Stimulated activated naive B cell treated with anti-CD40 and anti-IgM and Interleukin-4, amounts not matched to agents 10 μg/mL and 1 μg/mL and 100 μg/mL, for 72 hours (primary cell): ENCODE results near the gene PHLDA3.
A peak's percentile ranks its signal among the peaks of the same experiment; 100 is the strongest.

Experiments
- ATAC-seq, 2 donors: fragments of 150-1000 bp; cut with Tn5 transposase; replicated peaks; 2 replicates each; pipeline ENCODE4 v1.10.0; 2021; ENCODE audit warnings: moderate library complexity in 1 of 2
- DNase-seq: peaks from one replicate; pipeline ENCODE4 v3.0.0; 2021
- H3K27ac Mint-ChIP-seq: one replicate; pipeline ENCODE4 v1.8.0; 2022; ENCODE audit warnings: mild to moderate bottlenecking, mixed read lengths
- H3K27me3 Mint-ChIP-seq, 2 donors: one replicate each; pipeline ENCODE4 v1.8.0; 2022; ENCODE audit warnings: mixed read lengths in 2 of 2
- H3K36me3 Mint-ChIP-seq, 2 donors: one replicate each; pipeline ENCODE4 v1.8.0; 2022; ENCODE audit warnings: mixed read lengths in 2 of 2, mild to moderate bottlenecking in 1 of 2
- H3K4me1 Mint-ChIP-seq, 2 donors: one replicate each; pipeline ENCODE4 v1.8.0; 2022; ENCODE audit warnings: mixed read lengths in 2 of 2, mild to moderate bottlenecking in 1 of 2
- H3K4me3 Mint-ChIP-seq, 2 donors: one replicate each; pipeline ENCODE4 v1.8.0; 2022; ENCODE audit warnings: mild to moderate bottlenecking in 2 of 2, mixed read lengths in 2 of 2, moderate library complexity in 1 of 2
- H3K9me3 Mint-ChIP-seq, 2 donors: one replicate each; pipeline ENCODE4 v1.8.0; 2022; ENCODE audit warnings: mixed read lengths in 2 of 2, mild to moderate bottlenecking in 1 of 2

PHLDA3 gene

DNA sequence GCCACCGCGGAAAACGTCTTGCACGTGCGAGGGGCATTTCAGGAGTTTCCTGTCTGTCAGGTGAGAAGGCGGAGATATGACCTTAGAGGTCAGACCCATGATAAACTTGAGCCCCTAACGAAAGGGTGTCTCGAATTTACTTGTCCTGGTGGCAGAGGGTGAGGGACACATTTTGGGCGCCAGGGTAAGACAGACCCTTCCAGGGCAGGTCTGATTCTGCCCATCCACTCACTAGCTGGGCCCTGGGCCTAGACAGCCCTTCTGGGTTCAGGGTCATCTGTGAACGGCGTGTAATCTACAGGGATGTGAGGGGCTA lies 38.3 kb upstream of the PHLDA3 start:
- Mint-ChIP-seq H3K27ac (peak overlapping the region; percentile 76), H3K36me3 (peaks cover 9 to 13% of the 10 kb centered on the region in 2 donors), H3K4me3 (peak overlapping the region; percentile 77 to 90), H3K4me1 (peaks cover 26 to 44% of the 10 kb centered on the region in 2 donors), H3K27me3 (no peaks in the 10 kb centered on the region), H3K9me3 (no peaks in the 10 kb centered on the region)
- DNase-seq, result no peak
- peak; percentile 26 for ATAC-seq

DNA sequence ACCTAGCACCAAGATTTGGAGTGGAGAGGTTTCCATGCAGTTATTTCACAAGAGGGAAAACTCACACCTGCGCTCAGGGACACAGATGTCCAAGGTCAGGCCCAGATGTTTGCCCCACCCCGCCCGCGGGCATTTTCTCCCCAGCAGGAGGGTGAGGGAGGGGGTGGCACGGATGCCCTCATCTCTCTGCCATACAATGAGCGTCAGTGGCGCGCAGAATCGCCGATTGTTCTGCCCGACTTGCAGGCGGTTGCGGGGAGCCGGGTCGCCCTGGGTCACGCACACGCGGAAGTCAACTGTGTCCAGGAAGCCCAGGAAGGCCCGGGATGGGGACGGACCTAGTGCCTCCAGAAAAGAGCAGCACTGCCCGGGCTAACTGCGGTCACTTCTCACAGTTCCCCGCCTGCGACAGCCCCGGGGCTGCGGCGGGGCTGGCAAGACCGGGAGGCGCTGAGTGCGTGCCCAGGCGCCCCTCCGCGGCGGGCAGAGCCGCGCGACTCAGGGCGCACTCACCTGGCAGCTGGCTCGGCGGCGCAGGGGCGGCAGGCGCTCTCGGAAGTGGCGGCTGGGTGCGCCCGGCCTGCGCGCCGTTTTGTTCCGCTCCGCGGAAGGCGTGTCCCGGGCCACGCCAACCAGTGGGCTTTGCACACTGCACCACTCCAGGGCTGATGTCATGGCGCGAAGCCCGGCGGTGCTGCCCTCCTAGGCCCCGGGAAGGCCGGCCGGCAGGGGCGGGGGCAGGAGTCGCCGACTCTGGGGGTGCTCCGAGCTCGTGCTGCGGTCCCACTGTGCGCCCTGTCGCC lies 37.8 kb upstream of the PHLDA3 start, which contains the start of gene CSRP1:
TSS of gene CSRP1 (minus strand) at position 567 of the 803 bp plus-strand sequence. CDS start 10,820 bp downstream, outside the sequence.
- ATAC-seq (peak; percentile 96 to 97), DNase-seq (peak; percentile 69)
- Mint-ChIP-seq H3K9me3 (no peaks in the 10 kb centered on the region), H3K4me1 (peaks cover 23 to 40% of the 10 kb centered on the region in 2 donors), H3K4me3 (peak within 1 kb of the TSS; percentile 90), H3K36me3 (peaks cover 9 to 13% of the 10 kb centered on the region in 2 donors), H3K27ac (peak within 1 kb of the TSS; percentile 85), H3K27me3 (no peaks in the 10 kb centered on the region)

- peak overlapping the region; percentile 90 for H3K4me3 Mint-ChIP-seq
- H3K9me3 Mint-ChIP-seq, result no peaks in the 10 kb centered on the region
- DNase-seq, result no peak
- no peaks in the 10 kb centered on the region for H3K27me3 Mint-ChIP-seq
- H3K36me3 Mint-ChIP-seq, result peaks cover 9 to 13% of the 10 kb centered on the region in 2 donors
- peak overlapping the region; percentile 85 for H3K27ac Mint-ChIP-seq
- ATAC-seq, result no peak
- H3K4me1 Mint-ChIP-seq, result peaks cover 19 to 35% of the 10 kb centered on the region in 2 donors
Measured at GRCh38 chr1:201506092-201506491, 37.1 kb upstream of the PHLDA3 start.

DNA sequence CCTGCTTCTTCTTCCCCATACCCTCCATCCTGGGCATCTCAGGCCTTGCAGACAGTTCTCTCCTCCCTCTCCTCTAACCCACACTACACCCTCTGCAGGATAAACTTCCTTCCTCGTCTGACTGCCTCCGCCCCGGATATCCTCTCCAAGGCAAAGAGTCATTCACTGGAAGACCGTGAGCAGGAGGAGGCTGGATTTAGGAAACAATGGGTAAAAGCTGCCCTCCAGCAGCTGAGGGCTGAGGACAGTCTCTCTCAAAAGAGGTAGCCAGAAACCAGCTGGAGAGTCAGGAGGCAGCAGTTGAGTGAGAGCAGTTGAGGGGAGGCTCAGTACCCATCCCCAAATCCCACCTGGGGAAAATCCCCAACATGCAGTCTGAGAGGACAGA lies 36.5 kb upstream of the PHLDA3 start:
- Mint-ChIP-seq H3K27ac (no peak overlapping the region), H3K4me3 (peak overlapping the region; percentile 6 to 90), H3K9me3 (no peaks in the 10 kb centered on the region), H3K4me1 (peaks cover 19 to 35% of the 10 kb centered on the region in 2 donors), H3K36me3 (peaks cover 9 to 13% of the 10 kb centered on the region in 2 donors), H3K27me3 (no peaks in the 10 kb centered on the region)
- DNase-seq, result no peak
- no peak for ATAC-seq

GRCh38 chr1:201504799-201505502 lies 36.0 kb upstream of the PHLDA3 start:
- no peak for ATAC-seq
- DNase-seq, result no peak

DNA sequence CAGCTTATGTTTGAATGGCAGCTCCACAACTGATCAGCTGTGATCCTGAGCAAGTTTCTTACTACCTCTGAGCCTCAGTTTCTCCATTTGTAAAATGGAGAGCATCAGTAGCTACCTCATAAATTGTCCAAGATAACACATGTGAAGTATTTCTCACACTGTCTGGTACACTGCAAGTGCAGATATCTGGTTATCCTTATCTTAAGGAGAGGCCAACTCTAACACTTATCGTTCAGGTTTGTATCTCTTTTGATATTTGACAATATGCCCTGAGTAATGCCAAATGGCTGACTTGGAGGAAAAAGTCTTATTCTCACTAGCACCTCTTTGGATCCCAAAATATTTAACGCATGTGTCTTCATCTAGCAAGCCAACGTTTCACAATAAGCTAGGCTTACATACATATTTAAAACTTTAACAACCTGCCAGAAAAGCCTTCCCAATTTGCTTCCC lies 35.2 kb upstream of the PHLDA3 start:
- DNase-seq (no peak), ATAC-seq (no peak)
- Mint-ChIP-seq H3K27me3 (no peaks in the 10 kb centered on the region), H3K36me3 (peaks cover 6 to 8% of the 10 kb centered on the region in 2 donors), H3K9me3 (no peaks in the 10 kb centered on the region), H3K4me1 (peaks cover 17 to 35% of the 10 kb centered on the region in 2 donors), H3K27ac (no peak overlapping the region), H3K4me3 (no peak overlapping the region)

More at GRCh38 chr1:201504799-201505502, 36.0 kb upstream of the PHLDA3 start:
- Mint-ChIP-seq H3K27me3 (no peaks in the 10 kb centered on the region), H3K4me1 (peaks cover 17 to 35% of the 10 kb centered on the region in 2 donors), H3K27ac (no peak overlapping the region), H3K9me3 (no peaks in the 10 kb centered on the region), H3K4me3 (peak overlapping the region in 1 of 2 donors; percentile 90), H3K36me3 (peaks cover 7 to 10% of the 10 kb centered on the region in 2 donors)

GRCh38 chr1:201503397-201504176 lies 34.6 kb upstream of the PHLDA3 start:
- Mint-ChIP-seq H3K27ac (no peak overlapping the region), H3K27me3 (no peaks in the 10 kb centered on the region), H3K4me3 (no peak overlapping the region), H3K4me1 (peaks cover 17 to 35% of the 10 kb centered on the region in 2 donors), H3K36me3 (peaks cover 6 to 8% of the 10 kb centered on the region in 2 donors), H3K9me3 (no peaks in the 10 kb centered on the region)
- no peak for ATAC-seq
- no peak for DNase-seq

- ATAC-seq (no peak), DNase-seq (no peak)
- Mint-ChIP-seq H3K27me3 (no peaks in the 10 kb centered on the region), H3K27ac (no peak overlapping the region), H3K9me3 (no peaks in the 10 kb centered on the region), H3K4me3 (no peak overlapping the region), H3K4me1 (peaks cover 13 to 37% of the 10 kb centered on the region in 2 donors), H3K36me3 (peaks cover 14 to 15% of the 10 kb centered on the region in 2 donors)
Measured at GRCh38 chr1:201502511-201502857, 33.5 kb upstream of the PHLDA3 start.

DNA sequence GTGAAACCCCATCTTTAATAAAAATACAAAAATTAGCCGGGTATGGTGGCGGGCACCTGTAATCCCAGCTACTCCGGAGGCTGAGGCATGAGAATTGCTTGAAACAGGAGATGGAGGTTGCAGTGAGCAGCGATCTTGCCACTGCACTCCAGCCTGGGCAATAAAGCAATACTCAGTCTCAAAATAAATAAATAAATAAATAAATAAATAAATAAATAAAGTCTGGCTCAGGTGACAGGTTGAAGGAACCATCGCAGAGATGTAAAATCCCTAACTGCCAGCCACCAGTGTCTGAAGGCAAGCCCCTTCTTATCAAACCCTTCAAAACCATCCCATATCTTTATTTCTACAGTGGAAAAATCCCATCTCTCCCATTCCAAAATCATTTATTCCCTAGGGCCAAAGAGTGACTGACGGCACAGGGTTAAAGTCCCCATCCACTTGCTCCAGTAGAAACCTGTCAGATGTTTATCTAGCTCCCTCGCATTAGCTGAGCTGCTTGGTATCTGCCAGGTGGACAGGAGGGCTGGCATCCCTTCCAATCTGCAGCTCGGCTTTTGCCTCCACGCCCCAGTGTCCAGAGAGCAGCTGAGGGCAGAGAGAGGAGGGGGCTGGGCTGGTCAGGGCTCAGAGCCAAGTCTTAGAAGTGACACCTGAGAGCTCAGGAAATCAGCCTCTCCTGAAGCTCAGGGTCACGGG lies 33.0 kb upstream of the PHLDA3 start:
- Mint-ChIP-seq H3K27me3 (no peaks in the 10 kb centered on the region), H3K27ac (no peak overlapping the region), H3K9me3 (no peaks in the 10 kb centered on the region), H3K4me3 (no peak overlapping the region), H3K36me3 (peaks cover 14 to 15% of the 10 kb centered on the region in 2 donors), H3K4me1 (peaks cover 11 to 34% of the 10 kb centered on the region in 2 donors)
- DNase-seq, result no peak
- ATAC-seq, result no peak

DNA sequence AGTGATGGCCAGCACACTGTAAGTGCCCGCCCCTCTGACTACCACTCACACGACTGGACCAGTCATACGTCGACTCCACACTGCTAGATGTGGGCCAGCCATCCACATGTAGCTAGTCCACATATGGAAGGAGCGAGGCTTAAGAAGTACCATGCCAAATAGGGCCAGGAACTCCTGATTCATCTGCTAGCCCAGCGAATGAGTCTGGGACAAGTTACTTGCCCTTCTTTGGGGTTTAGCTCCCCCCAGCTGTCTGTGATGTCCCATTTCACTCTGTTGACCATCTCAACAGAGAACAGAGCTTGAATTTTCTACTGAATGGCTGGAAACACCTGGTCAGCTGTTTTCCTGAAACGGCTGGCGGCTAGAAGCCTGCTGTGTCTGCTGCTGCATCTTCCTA lies 32.2 kb upstream of the PHLDA3 start:
- peaks cover 16% of the 10 kb centered on the region in 2 donors for H3K36me3 Mint-ChIP-seq
- no peak overlapping the region for H3K27ac Mint-ChIP-seq
- no peak for ATAC-seq
- H3K4me3 Mint-ChIP-seq, result no peak overlapping the region
- H3K9me3 Mint-ChIP-seq, result no peaks in the 10 kb centered on the region
- peaks cover 11 to 29% of the 10 kb centered on the region in 2 donors for H3K4me1 Mint-ChIP-seq
- no peaks in the 10 kb centered on the region for H3K27me3 Mint-ChIP-seq
- DNase-seq, result no peak

GRCh38 chr1:201500670-201501120 lies 31.7 kb upstream of the PHLDA3 start:
- Mint-ChIP-seq H3K36me3 (peaks cover 20 to 21% of the 10 kb centered on the region in 2 donors), H3K27me3 (no peaks in the 10 kb centered on the region), H3K4me1 (peaks cover 6 to 24% of the 10 kb centered on the region in 2 donors), H3K4me3 (no peak overlapping the region), H3K9me3 (no peaks in the 10 kb centered on the region), H3K27ac (no peak overlapping the region)
- no peak for DNase-seq
- ATAC-seq, result no peak

DNA sequence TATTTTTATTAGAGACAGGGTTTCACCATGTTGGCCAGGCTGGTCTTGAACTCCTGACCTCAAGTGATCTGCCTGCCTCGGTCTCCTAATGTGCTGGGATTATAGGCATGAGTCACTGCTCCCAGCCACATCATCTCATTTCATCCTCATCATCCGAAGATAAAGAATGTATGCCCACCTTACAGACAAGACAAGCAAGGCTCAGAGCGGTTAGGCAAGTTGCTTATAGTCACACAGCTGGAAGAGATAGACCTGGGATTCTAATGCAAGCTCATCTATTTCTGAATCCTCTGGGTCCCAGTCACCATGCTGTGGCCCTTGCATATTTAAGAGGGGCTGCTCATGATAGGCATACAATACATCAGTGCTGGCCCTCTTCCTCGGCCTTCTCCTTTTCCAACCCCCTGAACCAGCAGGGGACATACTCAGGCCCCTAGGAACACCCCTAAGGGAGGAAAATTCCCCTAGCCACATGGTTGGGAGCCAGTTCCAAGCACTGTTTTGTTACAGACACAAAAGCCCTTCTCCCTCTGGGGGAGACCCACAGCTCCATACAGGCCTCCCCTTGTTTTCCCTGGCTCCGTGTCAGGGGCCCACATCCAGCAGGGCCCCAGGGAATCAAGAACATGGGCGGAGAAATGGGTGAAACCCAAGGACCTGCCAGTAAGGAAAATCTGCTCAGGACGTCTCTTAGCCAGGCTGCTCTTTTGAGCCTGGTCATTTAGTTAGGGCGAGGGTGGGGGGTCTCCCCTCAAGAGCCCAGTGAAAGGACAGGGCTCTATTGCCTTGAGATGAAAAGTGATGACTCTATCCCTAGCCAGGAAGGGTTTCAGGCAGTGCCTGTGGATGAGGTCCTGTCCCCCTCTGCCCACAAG lies 31.0 kb upstream of the PHLDA3 start:
- Mint-ChIP-seq H3K27ac (no peak overlapping the region), H3K4me3 (no peak overlapping the region), H3K9me3 (no peaks in the 10 kb centered on the region), H3K4me1 (peaks cover 0 to 18% of the 10 kb centered on the region in 2 donors), H3K27me3 (no peaks in the 10 kb centered on the region), H3K36me3 (peaks cover 19 to 24% of the 10 kb centered on the region in 2 donors)
- no peak for ATAC-seq
- DNase-seq, result no peak

DNA sequence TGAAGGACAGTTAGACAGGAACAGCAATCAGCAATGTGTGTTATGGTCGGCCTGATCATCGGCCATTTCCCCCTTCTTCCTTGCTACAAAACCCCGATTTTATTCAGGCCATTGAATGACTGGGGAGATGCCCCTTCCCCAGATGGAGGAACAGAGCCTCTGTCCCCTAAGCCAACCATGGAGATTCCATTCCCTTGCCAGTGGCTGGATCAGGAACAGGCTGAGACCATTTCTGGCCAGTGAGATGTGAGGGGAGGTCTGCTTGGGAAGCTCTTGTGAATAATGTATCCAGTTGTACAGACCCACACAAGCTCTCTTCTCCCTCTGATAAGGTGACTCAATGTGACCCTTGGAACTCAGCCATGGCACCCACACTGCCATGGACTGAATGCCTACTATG lies 30.2 kb upstream of the PHLDA3 start:
- peaks cover 28 to 31% of the 10 kb centered on the region in 2 donors for H3K36me3 Mint-ChIP-seq
- H3K4me1 Mint-ChIP-seq, result peaks cover 0 to 16% of the 10 kb centered on the region in 2 donors
- DNase-seq (no peak), ATAC-seq (no peak)
- no peaks in the 10 kb centered on the region for H3K27me3 Mint-ChIP-seq
- H3K27ac Mint-ChIP-seq, result no peak overlapping the region
- no peak overlapping the region for H3K4me3 Mint-ChIP-seq
- peaks cover 0 to under 1% of the 10 kb centered on the region in 2 donors for H3K9me3 Mint-ChIP-seq
